Keratinocyte (primary cell): ENCODE results near the gene LRCOL1.

ENCODE experiments used
- CTCF ChIP-seq, 3 experiments: IDR thresholded peaks in 1 of 3; conservative IDR thresholded peaks in 1 of 3; optimal IDR thresholded peaks in 1 of 3; 2 replicates in 2 of 3; 3 replicates in 1 of 3; pipeline versions ENCODE3 to v1.5.1; 2011; ENCODE audit warnings: low read length in 3 of 3, mild to moderate bottlenecking in 3 of 3, moderate library complexity in 2 of 3, control low read depth in 1 of 3, inconsistent platforms in 1 of 3; ENCODE audit not compliant: insufficient read depth in 2 of 3; ENCODE audit errors: extremely low read depth in 1 of 3
- EZH2 ChIP-seq: IDR thresholded peaks from one replicate; pipeline ENCODE4 v1.6.1; 2012; ENCODE audit warnings: inconsistent platforms, mild to moderate bottlenecking, low read length, moderate library complexity

- TF ChIP-seq CTCF (optimal IDR thresholded peaks at IDR 0.05 in 1 of 3, IDR thresholded peaks at IDR 0.05 in 1 of 3, conservative IDR thresholded peaks at IDR 0.05 in 1 of 3; ENCODE audit: extremely low read depth in 1 of 3, insufficient read depth in 2 of 3, low read length in 3 of 3) (no peak), EZH2 (no peak)
Observed at GRCh38 chr12:132615579-132616038, 5.2 kb upstream of the LRCOL1 start.
